NT2/D1 (cell line): ENCODE data around the gene ADAMTS12.

Experiments used
- DNase-seq: peaks from one replicate; pipeline ENCODE4 v3.0.0-alpha.2; 2011; ENCODE audit warnings: low read depth, low spot score
- H3K27me3 ChIP-seq: 2 replicates; pipeline ENCODE4 v1.6.0; 2011; ENCODE audit warnings: mild to moderate bottlenecking; ENCODE audit not compliant: insufficient read length, insufficient read depth
- H3K36me3 ChIP-seq: 2 replicates; pipeline ENCODE4 v1.6.1; 2011; ENCODE audit warnings: mild to moderate bottlenecking, low read length, mixed read lengths; ENCODE audit not compliant: insufficient read depth, insufficient read length
- H3K4me1 ChIP-seq: 2 replicates; pipeline ENCODE4 v1.5.1; 2011; ENCODE audit not compliant: insufficient read depth, insufficient read length
- H3K4me3 ChIP-seq: 2 replicates; pipeline ENCODE4 v1.5.1; 2011; ENCODE audit warnings: low read depth; ENCODE audit not compliant: insufficient read length
- H3K9ac ChIP-seq: 2 replicates; pipeline ENCODE4 v1.6.0; 2011; ENCODE audit warnings: low read depth; ENCODE audit not compliant: insufficient read length
- H3K9me3 ChIP-seq: 2 replicates; pipeline ENCODE4 v1.5.1; 2011; ENCODE audit warnings: mild to moderate bottlenecking, low read length; ENCODE audit not compliant: insufficient read depth
- SUZ12 ChIP-seq: IDR thresholded peaks from 2 replicates; pipeline ENCODE4 v1.6.1; 2011; ENCODE audit not compliant: insufficient read length, insufficient read depth; ENCODE audit errors: extremely low read depth
- YY1 ChIP-seq: IDR thresholded peaks from 2 replicates; pipeline ENCODE4 v1.6.1; 2011; ENCODE audit not compliant: insufficient read length, insufficient read depth
- ZNF274 ChIP-seq: IDR thresholded peaks from 2 replicates; pipeline ENCODE4 v1.6.1; 2011; ENCODE audit warnings: mild to moderate bottlenecking, low read depth, low read length

The ADAMTS12 gene

GRCh38 chr5:33748754-33749153, 143.0 kb downstream of the ADAMTS12 start:
- Histone ChIP-seq H3K9ac (no peak overlapping the region), H3K4me3 (no peak overlapping the region), H3K4me1 (no peaks in the 10 kb centered on the region), H3K9me3 (no peaks in the 10 kb centered on the region), H3K27me3 (no peaks in the 10 kb centered on the region), H3K36me3 (no peaks in the 10 kb centered on the region)
- TF ChIP-seq SUZ12: no peak
- DNase-seq: no peak

GRCh38 chr5:33745101-33745770, 146.6 kb downstream of the ADAMTS12 start:
- TF ChIP-seq SUZ12 (no peak), YY1 (no peak), ZNF274 (no peak)
- H3K9ac ChIP-seq: no peak overlapping the region

GRCh38 chr5:33743099-33743498, 148.7 kb downstream of the ADAMTS12 start:
- no peak overlapping the region for H3K4me3 ChIP-seq
- H3K36me3 ChIP-seq: no peaks in the 10 kb centered on the region
- no peak for DNase-seq
- no peaks in the 10 kb centered on the region for H3K27me3 ChIP-seq
- H3K9ac ChIP-seq: no peak overlapping the region
- TF ChIP-seq YY1 (no peak), ZNF274 (no peak), SUZ12 (no peak)
- H3K4me1 ChIP-seq: peaks cover 4% of the 10 kb centered on the region
- H3K9me3 ChIP-seq: no peaks in the 10 kb centered on the region

More at GRCh38 chr5:33745101-33745770, 146.6 kb downstream of the ADAMTS12 start:
- Histone ChIP-seq H3K4me1 (peaks cover 4% of the 10 kb centered on the region), H3K27me3 (no peaks in the 10 kb centered on the region), H3K9me3 (no peaks in the 10 kb centered on the region), H3K4me3 (no peak overlapping the region), H3K36me3 (no peaks in the 10 kb centered on the region)
- no peak for DNase-seq

- Histone ChIP-seq H3K27me3 (no peaks in the 10 kb centered on the region), H3K4me3 (no peak overlapping the region), H3K4me1 (peaks cover 4% of the 10 kb centered on the region), H3K36me3 (no peaks in the 10 kb centered on the region), H3K9me3 (no peaks in the 10 kb centered on the region), H3K9ac (no peak overlapping the region)
- no peak for TF ChIP-seq YY1
- no peak for TF ChIP-seq ZNF274
- TF ChIP-seq SUZ12: no peak
- no peak for DNase-seq
Measured at GRCh38 chr5:33742181-33742580, 149.6 kb downstream of the ADAMTS12 start.

- Histone ChIP-seq H3K4me1 (peaks cover 6% of the 10 kb centered on the region), H3K4me3 (no peak overlapping the region), H3K9me3 (no peaks in the 10 kb centered on the region), H3K27me3 (no peaks in the 10 kb centered on the region), H3K36me3 (no peaks in the 10 kb centered on the region), H3K9ac (no peak overlapping the region)
- no peak for DNase-seq
- TF ChIP-seq SUZ12 (no peak), ZNF274 (no peak), YY1 (no peak)
Measured at GRCh38 chr5:33738967-33739366, 152.8 kb downstream of the ADAMTS12 start.

GRCh38 chr5:33738097-33738496, 153.7 kb downstream of the ADAMTS12 start:
- TF ChIP-seq ZNF274: no peak
- TF ChIP-seq YY1: no peak
- TF ChIP-seq SUZ12: no peak
- no peaks in the 10 kb centered on the region for H3K36me3 ChIP-seq
- H3K9ac ChIP-seq: no peak overlapping the region
- peaks cover 5% of the 10 kb centered on the region for H3K4me1 ChIP-seq
- no peaks in the 10 kb centered on the region for H3K27me3 ChIP-seq
- no peaks in the 10 kb centered on the region for H3K9me3 ChIP-seq
- DNase-seq: no peak
- no peak overlapping the region for H3K4me3 ChIP-seq

GRCh38 chr5:33737697-33738096, 154.1 kb downstream of the ADAMTS12 start:
- Histone ChIP-seq H3K9ac (no peak overlapping the region), H3K4me3 (no peak overlapping the region)
- TF ChIP-seq SUZ12: no peak
- TF ChIP-seq ZNF274: no peak
- no peak for TF ChIP-seq YY1

More at GRCh38 chr5:33737697-33738096, 154.1 kb downstream of the ADAMTS12 start:
- peaks cover 3% of the 10 kb centered on the region for H3K4me1 ChIP-seq
- H3K9me3 ChIP-seq: no peaks in the 10 kb centered on the region
- no peaks in the 10 kb centered on the region for H3K27me3 ChIP-seq
- H3K36me3 ChIP-seq: no peaks in the 10 kb centered on the region
- DNase-seq: no peak
